Measurements from ENCODE around the gene RHCG.

The RHCG gene

DNA sequence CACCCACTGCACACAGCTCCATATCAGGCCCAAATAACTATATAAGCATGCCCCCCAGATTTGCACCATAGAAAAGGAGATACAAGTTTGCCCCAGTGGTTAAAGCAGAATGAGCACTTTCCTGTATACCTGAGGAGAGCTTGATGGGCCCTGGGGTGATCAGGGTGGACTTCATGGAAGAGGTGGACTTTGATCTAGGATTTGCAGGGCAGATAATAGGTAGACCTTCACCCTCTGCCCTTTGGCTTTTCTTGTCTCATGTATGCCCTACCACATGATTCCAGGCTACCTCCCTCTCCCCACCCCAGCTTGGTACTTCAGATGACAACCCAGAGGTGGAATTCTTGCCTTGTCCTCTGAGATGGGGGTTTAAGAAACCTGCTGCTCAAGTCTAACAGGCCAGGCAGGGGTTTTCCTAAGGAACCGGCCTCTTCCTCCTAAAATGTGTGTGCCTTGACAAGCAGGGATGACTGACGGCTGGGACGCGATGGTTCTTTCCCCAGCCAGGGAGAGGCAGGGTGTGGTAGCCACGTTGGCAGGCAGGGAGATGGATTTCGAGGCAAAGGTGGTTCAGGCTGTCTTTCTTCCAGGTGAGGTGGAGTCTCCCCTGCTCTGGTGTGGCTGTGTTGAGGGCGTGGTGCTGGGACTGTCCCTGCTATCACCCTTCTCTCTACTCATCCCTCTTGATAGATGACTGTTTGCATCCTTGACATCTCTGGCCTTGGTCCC is 6.6 kb upstream of the RHCG start:
- DNase-seq (ENCODE audit: low read depth), result no peak

DNA sequence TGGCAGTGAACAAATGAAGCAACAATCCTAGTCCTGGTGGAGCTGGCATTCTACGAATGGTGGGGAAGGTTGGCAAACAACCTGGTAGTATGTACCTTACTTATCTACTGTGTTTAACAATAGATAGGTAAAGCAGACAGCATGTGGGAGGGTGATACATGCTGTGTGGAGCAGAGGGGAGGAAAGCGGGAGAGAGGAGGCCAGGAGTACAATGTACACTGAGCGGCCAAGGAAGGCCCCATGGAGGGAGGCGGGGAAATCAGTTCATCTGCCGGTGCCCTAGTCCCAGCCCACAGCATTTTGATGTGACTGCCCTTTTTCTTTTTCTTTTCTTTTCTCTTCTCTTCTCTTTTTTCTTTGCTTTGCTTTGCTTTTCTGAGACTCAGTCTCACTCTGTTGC is 5.3 kb upstream of the RHCG start:
- no peak for DNase-seq (ENCODE audit: low read depth)

DNA sequence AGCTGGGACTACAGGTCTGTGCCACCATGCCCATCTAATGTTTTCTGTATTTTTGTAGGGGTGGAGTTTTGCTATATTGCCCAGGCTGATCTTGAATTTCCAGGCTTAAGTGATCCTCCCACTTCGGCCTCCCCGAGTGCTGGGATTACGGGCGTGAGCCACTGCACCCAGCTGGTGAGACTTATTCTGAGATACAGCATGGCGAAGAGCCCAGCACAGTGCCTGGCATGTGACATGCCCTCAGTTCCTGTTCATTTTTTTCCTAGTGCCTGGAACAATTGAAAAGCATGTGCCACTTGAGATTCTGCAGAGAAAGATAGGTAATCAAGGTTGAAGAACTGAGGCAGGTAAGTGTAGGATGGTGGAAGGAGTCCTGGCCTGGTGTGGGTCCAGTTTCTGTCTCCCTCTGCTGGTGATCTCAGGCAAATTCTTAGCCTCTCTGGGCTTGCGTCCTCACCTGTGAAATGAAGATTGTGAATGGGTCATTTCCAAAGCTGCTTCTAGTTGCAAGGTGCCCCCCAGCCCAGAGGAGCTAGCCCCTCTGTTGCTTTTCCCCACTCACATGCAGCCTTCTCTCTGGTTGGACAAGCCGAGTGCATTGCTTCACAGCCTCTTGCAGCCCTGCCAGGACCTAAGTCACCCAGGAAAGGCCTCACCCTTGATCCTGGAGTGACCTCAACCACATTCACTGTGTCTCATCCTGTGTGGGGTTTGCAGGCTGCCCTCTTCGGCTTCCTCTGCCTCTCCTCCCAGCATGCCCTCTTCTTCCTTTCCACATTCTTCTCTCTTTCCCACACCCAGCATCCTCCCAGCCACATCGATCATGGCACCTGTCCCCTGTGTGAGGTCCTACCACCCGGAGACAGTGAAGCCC is 4.3 kb upstream of the RHCG start:
- no peak for DNase-seq (ENCODE audit: low read depth)

DNA sequence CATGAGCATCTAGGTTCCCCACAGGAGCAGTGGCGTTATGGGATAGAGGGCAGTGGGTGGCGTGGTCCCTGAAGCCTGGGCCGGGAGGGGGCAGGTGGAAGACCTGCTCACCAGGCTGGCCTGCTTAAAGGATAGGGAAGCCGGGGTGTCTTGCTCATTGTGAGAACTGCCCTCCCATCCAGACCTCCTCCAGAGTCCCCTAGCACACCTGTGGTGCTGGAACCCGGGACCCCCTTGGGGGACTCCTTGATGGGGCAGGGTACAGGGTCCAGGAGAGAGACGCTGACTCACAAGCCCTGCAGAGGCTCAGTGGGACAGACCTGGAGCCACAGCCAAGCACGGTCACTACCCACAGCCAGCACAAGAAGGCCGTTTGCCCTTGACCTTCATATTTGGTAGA is 2.8 kb upstream of the RHCG start:
- DNase-seq (ENCODE audit: low read depth), result no peak

DNA sequence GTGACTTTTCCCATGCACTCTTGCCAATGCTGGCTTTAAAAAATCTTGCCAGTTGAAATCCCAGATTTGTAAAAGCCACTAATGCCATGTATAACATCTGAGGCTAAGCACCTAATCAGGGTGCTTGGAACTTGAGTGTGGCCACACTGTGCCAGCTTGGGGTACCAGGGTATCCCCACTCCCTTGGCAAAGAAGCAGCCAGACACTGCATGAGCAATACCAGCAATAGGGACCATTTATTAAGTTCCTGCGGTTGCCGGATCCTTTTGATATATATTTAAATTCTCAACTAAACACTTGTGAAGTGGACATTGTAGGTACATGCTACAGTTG is 2.2 kb upstream of the RHCG start:
- no peak for DNase-seq (ENCODE audit: low read depth)

DNA sequence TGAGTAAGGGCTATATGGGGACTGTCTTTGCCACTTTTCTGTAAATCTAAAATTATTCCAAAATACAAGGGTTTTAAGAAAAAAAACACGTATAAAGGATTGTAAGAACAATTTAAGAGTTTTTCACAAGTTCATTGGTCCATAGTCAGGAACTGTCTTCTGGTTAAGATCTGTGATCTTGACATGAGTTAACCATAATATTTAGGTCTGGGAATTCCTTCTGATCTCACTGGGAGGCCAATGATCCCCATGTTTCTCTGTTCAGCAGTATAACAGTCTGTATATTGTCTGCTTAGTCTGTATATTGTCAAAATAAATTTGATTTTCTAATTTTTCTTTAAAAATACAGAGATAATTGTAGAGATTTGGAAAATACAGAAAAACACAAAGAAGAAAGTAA is 848 bp upstream of the RHCG start:
- no peak for DNase-seq (ENCODE audit: low read depth)

DNA sequence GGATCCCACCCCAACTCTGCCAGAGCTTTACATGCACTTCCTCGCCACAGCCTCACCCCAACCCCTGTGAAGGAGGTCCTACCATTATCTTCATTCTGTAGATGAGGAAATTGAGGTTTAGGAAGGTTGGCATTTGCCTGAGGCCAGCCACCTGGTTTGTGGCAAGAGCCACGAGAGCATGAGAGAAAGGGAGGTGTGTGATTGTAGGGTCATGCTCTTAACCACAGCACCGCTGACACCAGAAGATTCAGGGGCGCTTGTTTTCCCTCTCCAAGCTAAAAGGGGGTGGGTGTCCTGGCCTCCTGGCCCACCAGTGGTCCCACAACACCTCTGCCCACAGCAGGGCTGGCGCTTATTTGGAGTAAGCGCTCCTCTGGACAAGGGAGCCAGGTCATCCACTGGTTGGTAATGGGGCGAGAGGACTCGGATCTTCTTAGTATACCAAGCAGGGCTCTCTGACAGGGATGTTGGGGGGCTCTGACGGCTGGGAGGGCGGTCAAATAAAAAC is 691 bp downstream of the RHCG start:
- DNase-seq (ENCODE audit: low read depth), result no peak

DNA sequence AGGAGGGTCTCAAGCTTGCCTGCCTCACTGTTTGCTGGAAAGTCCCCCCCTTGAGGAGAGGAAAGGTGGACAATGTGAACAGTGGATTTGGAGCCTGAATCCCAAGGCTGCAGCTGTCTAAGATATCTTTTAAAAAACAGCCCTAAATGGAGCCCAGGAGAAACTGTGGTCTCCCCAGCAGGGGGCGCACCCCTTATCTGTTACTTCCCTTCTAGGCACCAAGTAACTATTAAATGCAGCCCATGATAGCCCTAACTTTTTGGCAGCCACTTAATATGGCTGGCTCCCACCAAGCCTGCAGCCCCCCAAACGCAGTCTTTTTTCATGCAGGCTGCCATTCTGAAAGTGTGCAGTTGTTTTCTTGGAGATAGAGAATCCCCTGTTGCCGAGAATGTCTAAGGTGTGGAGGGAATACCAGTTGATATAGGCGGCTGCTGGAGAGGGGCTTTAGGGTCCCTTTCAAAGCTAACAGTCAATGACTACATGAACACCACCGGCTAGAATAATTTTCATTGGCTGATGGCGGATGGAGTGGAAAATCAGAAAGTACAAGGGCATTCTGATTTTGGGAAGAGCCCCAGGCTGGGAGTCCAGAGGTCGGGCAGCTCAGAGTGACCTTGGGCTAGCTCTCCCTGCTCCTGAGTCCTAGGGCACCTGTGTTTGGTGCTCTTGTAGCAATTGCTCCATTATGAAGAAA is 1.3 kb downstream of the RHCG start:
- no peak for DNase-seq (ENCODE audit: low read depth)

DNA sequence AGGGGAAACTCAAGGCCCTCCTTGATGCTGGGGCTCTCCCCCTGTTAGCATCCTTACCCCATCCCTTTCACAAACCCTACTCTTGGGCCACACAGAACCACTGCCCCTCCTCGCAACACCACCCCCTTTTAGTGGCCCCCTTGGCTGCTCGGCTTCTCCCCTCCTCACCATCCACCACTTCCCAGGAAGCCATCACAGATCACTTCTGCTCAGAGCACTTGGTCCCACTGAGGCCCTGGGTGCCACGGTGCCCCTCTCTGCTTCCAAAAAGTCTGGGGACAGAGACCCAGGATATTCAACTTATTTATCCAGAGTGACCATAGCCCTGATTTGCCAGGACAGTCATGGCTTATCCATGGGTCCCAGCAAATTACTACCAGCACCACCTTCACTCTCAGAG is 2.4 kb downstream of the RHCG start:
- no peak for DNase-seq (ENCODE audit: low read depth)

DNA sequence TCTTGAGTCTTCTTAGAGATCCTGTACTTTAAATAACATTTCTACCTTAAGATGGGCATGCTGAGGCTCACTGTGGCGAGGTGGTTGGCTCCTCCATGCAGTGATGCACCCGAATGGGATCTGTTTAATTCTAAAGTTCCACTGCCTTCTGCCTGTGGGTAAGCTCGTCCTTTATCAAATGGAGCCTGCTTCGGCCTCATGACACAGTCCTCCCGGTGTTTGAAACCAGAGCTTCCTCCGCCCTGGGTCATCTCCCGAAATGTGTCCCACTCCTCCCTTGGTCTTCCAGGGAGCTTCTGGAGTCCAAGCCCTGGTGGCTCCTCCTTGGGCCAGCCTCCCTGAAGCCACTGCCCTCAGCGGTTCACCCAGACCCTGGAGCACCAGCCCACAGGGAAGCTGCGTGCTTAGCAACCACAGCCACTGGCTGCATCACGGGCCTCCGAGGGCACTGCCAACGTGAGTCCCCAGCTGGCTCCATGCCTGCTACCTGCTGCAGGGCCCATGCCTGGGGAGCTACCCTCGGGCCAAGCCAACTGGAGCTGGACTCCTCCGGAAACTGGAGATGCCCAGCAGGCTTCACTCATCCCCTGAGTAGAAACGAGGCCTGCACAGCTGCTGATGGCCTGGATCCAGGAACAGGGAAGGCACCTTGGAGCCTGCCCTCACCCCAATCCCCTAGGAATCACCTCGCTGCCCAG is 3.3 kb downstream of the RHCG start:
- DNase-seq (ENCODE audit: low read depth), result no peak

DNA sequence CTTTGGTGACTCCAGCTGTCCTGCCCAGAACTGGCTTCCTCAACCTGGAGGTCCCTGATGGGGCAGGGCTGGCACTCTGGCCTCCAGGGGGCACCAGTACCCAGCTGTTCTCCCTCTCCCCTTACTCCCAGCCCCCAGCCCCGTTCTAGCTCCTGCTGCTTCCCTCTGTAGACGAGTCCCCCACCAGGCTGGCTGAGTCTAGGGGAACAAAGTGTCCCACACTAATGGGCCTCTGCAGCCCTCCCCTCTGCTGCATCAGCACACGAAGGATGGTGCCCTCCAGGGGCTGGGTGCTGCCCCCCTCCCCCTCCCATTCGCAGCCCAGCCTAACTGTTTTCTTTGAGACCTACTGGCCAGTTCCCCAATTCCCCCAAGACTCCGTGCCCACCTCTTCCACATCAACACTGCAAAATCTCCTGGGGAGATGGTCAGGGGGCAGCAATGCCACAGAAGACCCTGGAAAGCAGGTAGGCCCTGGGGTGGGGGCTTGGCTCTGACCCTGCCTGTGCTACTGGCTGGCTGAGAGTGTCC is 4.2 kb downstream of the RHCG start:
- no peak for DNase-seq (ENCODE audit: low read depth)

DNA sequence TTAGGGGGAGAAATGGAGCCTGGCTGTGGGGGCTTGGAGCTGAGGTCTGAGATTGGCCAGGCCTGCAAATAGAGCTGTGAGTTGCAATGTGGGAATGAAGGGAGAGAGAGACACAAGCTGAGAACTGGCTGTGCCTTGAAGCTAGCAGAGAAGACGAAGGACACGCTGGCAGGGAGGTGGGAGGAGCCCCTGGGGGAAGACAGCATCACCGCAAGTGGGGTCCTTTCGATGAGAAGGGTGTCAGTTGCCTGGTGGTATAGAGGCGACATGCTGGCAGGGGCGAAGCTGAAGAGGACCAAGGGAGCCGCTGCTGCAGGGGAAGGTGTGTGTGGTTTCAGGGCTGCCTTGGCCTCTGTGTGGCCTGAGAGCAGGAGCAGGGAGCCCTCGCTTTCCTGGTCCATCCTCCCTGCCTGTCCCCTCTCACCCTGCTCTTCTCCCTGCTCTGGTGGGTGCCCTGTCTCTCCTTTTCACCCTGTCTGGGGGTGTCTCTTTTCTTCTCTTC is 5.5 kb downstream of the RHCG start:
- DNase-seq (ENCODE audit: low read depth), result no peak

DNA sequence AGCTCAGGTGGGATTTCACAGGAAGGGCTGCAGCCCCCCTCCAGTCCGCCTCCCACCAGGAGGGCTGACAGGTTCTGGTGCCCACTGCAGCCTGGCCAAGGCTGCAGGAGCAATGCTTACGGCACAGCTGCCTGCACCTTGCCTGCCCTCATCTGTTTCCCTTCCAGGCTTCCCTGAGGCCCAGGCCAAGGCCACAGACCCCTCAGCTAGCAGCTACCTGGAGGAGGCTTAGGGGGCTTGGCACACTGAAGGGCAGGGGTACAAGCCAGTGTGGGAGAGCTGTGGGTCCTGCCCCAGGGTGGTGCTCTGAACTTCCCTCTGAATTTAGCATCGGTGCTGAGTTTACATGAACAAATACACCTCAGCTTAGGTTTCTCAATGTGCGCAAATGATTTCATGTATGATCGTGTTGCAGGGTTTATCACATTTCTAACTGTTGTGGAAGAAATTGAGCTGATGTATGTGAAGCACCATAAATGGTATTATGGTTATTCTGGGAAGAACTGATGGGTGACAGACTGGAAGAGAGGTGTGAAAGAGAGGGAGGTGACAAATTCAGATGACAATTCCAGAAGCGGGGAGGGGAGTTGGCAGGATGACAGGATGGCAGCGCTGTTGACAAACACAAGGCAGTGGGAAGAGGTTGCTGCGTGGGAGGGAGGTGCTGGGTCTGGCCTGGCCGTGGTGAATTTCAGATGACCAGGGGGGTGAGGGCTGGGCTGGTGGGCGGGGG is 6.1 kb downstream of the RHCG start:
- no peak for DNase-seq (ENCODE audit: low read depth)

DNA sequence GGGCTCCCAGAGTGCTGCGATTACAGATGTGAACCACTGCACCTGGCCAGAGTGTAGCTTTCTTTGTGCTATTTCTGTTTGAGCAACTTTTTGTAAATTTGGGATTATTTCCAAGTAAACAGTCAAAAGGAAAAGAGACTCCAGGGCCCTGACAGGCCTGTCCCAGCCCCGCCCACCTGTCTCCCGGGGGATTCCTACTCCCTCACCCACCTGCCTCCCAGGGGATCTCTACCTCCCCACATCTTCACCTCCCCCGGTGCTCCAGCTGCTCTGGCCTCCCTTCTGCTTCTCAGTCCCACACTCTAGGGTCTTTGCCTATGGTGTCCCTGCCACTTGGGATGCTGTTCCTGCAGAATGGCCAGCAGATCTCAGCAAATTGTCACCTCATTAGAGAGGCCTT is 7.0 kb downstream of the RHCG start:
- no peak for DNase-seq (ENCODE audit: low read depth)

DNA sequence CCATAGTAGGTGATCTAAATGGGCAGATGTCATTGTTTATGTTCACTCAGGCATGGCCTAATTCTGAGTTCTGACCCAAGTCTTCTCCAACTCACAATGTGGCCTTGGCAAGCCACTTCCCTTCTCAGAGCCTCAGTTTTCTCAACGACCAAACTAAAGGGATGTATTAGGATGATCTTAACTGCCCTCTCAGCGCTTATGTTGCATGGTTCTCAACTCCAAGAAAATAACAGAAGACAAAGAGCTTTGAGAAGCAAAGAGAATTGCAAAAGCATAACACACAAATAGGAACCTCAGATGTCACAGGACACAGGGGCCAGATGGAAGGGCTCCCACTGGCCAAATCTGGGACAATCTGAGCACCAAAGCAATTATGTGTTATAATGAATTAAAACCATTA is 8.6 kb downstream of the RHCG start:
- no peak for DNase-seq (ENCODE audit: low read depth)

DNA sequence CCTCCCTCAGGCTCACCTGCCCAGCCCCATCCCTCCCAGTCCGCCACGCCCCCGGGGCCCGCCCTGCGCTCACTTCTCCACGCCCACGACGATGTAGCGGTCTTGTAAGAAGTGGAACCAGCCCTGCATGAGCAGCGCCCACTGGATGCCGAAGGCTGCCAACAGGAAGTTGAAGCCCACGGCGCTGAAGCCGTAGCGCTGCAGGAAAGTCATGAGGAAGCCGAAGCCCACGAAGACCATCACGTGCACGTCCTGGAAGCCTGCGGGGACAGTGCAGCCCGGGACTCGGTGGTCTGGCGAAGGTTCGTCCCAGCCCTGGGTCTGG is 9.7 kb downstream of the RHCG start:
- DNase-seq (ENCODE audit: low read depth), result no peak

DNA sequence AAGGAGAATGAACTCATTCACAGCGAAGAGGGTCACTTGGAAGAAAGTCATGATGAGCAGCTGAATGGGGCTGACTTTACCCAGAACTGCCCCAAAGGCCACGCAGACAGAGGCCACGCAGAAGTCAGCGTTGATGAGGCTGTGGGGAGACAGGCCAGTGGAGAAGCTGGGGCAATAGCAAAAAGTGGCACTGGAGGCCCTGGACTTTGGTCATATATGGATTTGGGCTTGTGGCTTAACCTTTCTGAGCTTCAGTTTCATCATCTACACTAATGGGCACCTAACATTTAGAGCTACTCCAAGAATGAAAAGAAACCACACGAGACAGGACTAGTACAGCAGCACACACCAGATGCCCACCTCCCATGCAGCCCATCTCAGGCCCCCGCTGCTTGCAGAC is 13.3 kb downstream of the RHCG start:
- DNase-seq (ENCODE audit: low read depth), result no peak

DNA sequence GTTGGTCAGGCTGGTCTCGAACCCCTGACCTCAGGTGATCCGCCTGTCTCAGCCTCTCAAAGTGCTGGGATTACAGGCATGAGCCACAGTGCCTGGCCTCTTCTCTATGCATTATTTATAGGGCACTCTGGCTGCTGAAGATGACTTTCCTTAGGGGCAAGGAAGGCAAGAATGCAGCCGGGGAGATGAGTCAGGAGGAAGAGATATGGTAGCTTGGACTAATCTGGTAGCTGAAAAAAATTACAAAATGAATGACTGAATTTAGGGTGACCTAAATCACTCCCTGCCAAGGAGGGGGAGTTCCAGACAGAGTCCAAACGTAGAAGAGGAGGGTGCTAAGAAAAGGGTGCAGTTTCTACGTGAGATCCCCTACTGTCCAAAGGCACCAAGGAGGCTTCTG is 14.2 kb downstream of the RHCG start:
- no peak for DNase-seq (ENCODE audit: low read depth)

DNA sequence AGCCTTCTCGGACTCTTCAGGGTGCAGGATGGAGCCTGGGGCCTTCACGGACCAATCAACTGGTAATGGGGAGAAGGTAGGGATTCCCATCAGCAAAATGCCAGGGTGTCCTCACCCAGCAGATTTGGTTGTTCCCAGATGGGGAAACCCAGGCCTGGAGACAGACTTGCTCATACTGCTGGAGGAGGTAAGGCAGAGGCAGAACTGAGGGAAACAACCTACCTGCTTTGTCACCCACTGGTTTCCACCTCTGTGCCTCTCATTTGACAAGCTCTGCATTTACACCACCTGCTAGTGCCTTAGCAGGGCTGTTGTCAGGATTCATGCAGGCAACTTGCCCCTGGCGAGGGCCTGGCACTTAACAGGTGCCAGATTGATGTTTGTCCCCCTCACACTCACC is 15.9 kb downstream of the RHCG start:
- no peak for DNase-seq (ENCODE audit: low read depth)

DNA sequence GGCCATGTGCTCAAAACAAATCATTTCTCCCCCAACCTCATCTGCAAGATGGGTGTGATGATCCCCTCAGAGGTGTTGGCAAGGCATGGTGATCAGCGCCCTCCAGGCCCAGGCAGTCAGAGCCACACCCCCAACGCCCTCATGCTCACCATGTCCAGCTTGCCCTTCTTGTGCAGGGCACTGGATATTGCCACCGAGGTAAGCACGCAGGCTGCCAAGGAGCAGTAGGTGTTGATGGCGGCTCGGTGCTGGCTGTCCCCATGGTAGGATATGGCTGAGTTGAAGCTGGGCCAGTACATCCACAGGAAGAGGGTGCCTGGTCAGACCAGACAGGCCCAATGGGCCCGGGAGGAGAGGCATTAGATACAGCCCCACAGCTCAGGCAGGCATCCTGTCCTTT is 17.2 kb downstream of the RHCG start:
- no peak for DNase-seq (ENCODE audit: low read depth)

Measured in HS-27A (cell line).